Glutamatergic neuron (in vitro differentiated cells): ENCODE measurements around the gene KIF17. TPM values are rescaled to one million over a fixed set of nuclear protein-coding genes. Genes with fewer than 3 reads are reported as not detected.

ENCODE experiments used
- DNase-seq: peaks from one replicate; pipeline ENCODE4 v3.0.0; 2022
- H3K27ac Mint-ChIP-seq: one replicate; pipeline ENCODE4 v1.8.0; 2020; ENCODE audit warnings: mild to moderate bottlenecking, mixed read lengths, inconsistent platforms; ENCODE audit not compliant: unreplicated experiment
- H3K27me3 Mint-ChIP-seq: one replicate; pipeline ENCODE4 v1.8.0; 2020; ENCODE audit warnings: mild to moderate bottlenecking, moderate library complexity, mixed read lengths, inconsistent platforms; ENCODE audit not compliant: unreplicated experiment
- H3K36me3 Mint-ChIP-seq: one replicate; pipeline ENCODE4 v1.8.0; 2020; ENCODE audit warnings: mild to moderate bottlenecking, mixed read lengths, inconsistent platforms; ENCODE audit not compliant: unreplicated experiment
- H3K4me1 Mint-ChIP-seq: one replicate; pipeline ENCODE4 v1.8.0; 2020; ENCODE audit warnings: mild to moderate bottlenecking, low read depth, mixed read lengths, inconsistent platforms; ENCODE audit not compliant: unreplicated experiment
- H3K4me3 Mint-ChIP-seq: one replicate; pipeline ENCODE4 v1.8.0; 2020; ENCODE audit warnings: mild to moderate bottlenecking, mixed read lengths, inconsistent platforms; ENCODE audit not compliant: unreplicated experiment
- H3K9me3 Mint-ChIP-seq: one replicate; pipeline ENCODE4 v1.8.0; 2020; ENCODE audit warnings: mild to moderate bottlenecking, moderate library complexity, mixed read lengths, inconsistent platforms; ENCODE audit not compliant: unreplicated experiment
- CTCF ChIP-seq: fragments of 200-600 bp; sonication (generic); IDR thresholded peaks from one replicate; pipeline ENCODE4 v1.5.0; 2021; ENCODE audit not compliant: partially characterized antibody, unreplicated experiment
- total RNA-seq: library from RNA; stranded (reverse); fragmentation: NEBNext Ultra II Directional; extraction: Animal tissue kit (Norgen Biotek cat#: 25700); gene quantifications from one replicate; pipeline ENCODE4 v1.2.1, GENCODE V29; 2021; ENCODE audit not compliant: unreplicated experiment

The KIF17 gene
- total RNA-seq, 1 donor from 2014 or later = 1.6 TPM

GRCh38 chr1:20665726-20666125, 52.1 kb downstream of the KIF17 start:
- Mint-ChIP-seq H3K27ac (no peak overlapping the region), H3K9me3 (peaks cover 5% of the 10 kb centered on the region), H3K27me3 (no peaks in the 10 kb centered on the region), H3K4me3 (no peak overlapping the region), H3K4me1 (peaks cover 5% of the 10 kb centered on the region), H3K36me3 (peaks cover 4% of the 10 kb centered on the region)
- no peak for DNase-seq
- TF ChIP-seq CTCF = no peak

- H3K9me3 Mint-ChIP-seq = peaks cover 4% of the 10 kb centered on the region
- no peak overlapping the region for H3K4me3 Mint-ChIP-seq
- no peaks in the 10 kb centered on the region for H3K27me3 Mint-ChIP-seq
- H3K36me3 Mint-ChIP-seq = peaks cover 4% of the 10 kb centered on the region
- no peak for DNase-seq
- TF ChIP-seq CTCF = no peak
- peak overlapping the region; percentile 22 for H3K27ac Mint-ChIP-seq
- peaks cover 15% of the 10 kb centered on the region for H3K4me1 Mint-ChIP-seq
Observed at GRCh38 chr1:20663969-20664715, 53.7 kb downstream of the KIF17 start.

GRCh38 chr1:20663365-20663764, 54.4 kb downstream of the KIF17 start:
- Mint-ChIP-seq H3K4me1 (peaks cover 15% of the 10 kb centered on the region), H3K27ac (no peak overlapping the region), H3K27me3 (no peaks in the 10 kb centered on the region), H3K9me3 (peaks cover 4% of the 10 kb centered on the region), H3K4me3 (peak overlapping the region; percentile 34), H3K36me3 (peaks cover 4% of the 10 kb centered on the region)
- no peak for TF ChIP-seq CTCF
- no peak for DNase-seq

- no peak for DNase-seq
- TF ChIP-seq CTCF = peak; percentile 15
- peak overlapping the region; percentile 98 for H3K4me3 Mint-ChIP-seq
- peaks cover 15% of the 10 kb centered on the region for H3K4me1 Mint-ChIP-seq
- no peaks in the 10 kb centered on the region for H3K27me3 Mint-ChIP-seq
- H3K9me3 Mint-ChIP-seq = peaks cover 4% of the 10 kb centered on the region
- H3K36me3 Mint-ChIP-seq = peaks cover 4% of the 10 kb centered on the region
- peak overlapping the region; percentile 87 for H3K27ac Mint-ChIP-seq
Observed at GRCh38 chr1:20662110-20662475, 55.7 kb downstream of the KIF17 start.
